CD4-positive, alpha-beta T cell treated with Interleukin-6 for 4 hours (primary cell): Measurements from ENCODE around the gene ALKAL2.

Experiments used
- DNase-seq: peaks from one replicate; pipeline ENCODE4 v3.0.0-alpha.2; 2020; ENCODE audit warnings: mixed read lengths

Gene ALKAL2

DNA sequence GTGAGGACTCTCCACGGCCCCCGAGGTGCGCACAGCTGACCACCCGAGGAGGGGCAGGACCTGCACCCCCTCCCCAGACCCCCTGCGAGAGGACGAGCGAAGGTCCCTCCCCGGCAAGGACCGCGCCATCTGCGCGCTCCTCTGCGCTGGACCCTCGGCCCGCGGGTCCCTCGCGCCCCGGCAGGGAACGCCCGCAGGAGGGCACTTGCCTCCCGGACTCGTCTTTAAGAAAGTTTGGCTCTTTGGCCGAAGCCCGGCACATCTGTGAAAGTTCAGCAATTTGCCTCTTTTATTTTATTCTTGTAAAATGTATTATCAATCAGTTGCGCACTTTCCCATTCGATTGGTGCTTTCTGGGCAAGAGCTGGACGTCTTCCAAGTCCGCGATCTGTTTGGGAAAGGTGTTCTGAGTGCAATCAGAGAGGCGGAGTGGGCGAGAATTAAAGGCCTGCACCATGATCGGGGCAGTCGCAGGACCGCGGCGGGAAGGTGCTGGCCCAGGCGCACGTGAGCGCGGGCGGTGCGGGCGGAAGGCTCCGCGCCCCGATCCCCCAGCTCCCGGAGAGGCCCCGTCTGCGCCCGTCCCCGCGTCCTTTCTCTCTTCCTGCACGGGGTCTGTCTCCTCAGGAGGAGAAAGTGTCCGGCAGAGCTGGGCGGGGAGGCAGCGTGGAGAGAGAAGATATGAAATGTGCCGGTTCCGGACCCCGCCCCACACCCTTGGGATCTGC lies 1.6 kb upstream of the ALKAL2 start:
- DNase-seq: no peak

DNA sequence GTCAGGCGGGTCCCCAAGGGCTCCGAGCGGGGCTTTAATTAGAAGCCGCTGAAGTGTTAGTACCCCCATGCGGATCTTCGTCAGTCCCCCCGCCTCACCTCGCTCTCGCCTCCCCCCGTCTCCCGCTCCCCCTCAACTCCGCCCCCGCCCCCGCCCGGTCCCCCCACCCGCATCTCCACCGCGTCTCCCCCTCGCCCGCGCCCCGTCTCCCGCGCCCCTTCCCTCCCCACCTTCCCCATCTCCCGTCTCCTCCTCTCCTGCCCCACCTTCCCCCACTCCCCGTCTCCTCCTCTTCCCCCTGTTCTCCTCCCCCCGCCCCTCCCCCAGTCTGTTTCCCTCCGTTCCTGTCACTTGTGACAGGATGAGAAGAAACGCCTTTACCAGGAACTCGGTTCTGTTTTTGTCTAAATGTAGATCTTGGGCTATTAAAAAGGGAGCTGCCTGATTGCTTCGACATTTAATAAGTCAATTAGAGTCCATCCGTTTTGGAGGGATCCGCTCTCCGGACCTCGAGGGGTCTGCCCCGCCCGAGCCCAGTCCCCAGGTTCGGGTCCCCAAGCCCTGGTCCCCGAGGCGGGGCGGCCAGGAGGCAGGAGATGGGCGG lies 969 bp upstream of the ALKAL2 start:
- no peak for DNase-seq

DNA sequence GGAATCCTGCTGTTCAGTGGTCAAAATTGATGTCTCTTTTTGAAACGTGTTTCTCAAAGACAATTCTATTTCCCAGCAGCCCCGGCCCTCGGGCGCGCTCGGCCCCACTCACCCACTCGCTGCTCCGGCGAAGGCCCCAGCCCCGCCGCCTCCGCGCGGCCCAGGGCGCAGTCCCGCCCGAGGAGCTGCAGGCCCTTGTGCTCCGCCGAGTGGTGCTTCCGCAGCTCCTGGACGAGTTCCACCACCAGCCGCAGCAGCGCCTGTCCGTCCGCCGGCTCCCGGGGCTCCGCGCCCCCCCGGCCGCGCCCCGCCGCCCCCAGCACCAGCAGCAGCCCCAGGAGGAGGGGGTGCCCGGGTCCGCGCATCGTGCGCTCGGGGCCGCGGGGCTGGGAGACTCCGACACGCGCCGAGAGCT lies 413 bp downstream of the ALKAL2 start:
- no peak for DNase-seq

DNA sequence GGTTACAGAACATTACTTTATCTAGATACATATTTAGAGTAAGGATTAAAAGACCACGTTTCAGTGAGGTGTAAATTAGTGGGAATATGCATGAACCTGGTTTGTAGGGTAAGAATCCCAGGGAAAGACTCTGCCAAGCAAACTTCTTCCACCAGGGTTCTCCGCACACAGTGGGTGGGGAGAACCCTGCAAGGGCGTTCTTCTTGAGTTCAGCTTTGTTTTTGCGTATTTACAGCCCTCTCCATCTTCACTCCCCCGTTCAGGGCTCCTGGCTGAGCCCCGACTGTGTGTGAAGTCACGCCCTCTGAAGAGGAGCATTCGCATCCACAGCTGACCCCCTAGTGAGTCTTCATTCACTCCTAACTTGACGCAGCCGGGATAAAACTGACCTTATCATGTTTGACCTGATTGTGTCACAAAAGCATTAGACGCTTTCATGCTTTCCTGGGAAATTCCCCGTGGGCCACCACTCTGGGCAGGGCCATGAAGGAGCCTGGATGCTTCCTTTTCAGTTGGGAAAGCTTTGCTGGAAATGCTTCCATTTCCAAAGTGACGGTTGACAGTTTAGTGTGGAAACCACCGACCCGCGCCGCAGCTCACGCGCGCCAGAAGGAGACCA lies 1.0 kb downstream of the ALKAL2 start:
- DNase-seq: no peak

DNA sequence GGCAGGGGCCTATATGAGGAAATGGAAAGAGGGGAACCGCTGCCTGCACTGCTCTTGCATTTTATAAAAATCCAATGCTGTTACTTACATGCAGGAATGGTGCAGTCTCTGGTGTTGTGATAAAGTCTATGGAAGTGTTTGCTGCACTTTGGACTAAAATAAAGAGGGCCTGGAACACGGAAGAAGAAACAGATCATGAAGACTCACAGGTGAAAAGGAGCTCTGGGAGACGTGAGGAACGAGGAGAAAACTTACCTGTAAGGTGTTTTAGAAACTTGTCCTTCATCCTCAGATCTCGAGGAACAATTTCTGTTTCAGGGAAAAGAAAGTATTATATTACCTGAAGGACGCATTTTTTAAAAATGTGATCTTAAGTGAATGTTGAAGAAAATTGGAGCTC lies 1.9 kb downstream of the ALKAL2 start:
- no peak for DNase-seq

DNA sequence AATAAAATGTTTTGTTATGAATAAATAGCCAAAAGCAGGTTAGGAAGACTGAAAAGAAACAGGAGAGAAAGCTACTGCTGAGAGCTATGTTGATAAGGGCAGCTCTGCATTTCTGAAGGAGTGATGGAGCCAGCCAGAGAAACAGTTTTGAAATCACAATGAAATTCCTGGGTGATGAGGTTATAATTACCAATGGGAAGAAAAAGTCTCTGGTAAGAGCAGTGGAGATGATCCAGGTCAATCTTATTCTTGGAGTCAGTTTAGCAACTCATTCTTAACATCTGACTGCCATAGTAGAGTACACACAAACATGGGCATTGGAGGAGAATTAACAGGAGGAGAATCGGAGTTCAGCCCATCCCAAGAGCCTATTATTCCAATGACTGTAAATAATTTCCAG lies 2.4 kb downstream of the ALKAL2 start:
- DNase-seq: no peak

DNA sequence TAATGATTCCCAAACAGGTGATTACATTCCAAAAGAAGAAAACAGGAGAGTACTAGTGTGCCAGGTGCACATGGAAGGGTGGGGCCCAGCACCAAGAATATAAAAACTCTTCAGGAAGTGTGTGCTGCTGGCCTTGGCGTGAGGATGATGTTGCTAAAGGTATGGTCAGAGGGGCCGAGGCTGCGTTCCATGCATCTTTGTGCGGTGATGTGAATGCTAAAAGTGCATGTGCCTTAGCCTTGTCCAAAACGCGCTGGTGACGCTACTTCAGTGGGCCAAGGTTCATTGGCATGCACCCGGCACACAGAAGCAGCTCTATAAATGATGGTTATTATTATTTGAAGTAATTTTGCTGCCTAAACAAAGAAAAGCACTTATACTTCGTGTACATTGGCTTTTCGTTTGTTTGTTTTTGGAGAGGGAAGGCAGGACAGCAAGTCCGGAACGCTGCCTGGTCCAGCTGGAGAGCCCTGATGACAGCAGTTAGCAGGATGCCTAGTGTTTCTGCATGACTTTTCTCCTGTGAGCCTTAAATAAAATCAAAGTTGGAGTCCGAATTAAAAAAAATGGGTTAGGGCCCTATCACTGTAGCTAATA lies 2.9 kb downstream of the ALKAL2 start:
- no peak for DNase-seq

DNA sequence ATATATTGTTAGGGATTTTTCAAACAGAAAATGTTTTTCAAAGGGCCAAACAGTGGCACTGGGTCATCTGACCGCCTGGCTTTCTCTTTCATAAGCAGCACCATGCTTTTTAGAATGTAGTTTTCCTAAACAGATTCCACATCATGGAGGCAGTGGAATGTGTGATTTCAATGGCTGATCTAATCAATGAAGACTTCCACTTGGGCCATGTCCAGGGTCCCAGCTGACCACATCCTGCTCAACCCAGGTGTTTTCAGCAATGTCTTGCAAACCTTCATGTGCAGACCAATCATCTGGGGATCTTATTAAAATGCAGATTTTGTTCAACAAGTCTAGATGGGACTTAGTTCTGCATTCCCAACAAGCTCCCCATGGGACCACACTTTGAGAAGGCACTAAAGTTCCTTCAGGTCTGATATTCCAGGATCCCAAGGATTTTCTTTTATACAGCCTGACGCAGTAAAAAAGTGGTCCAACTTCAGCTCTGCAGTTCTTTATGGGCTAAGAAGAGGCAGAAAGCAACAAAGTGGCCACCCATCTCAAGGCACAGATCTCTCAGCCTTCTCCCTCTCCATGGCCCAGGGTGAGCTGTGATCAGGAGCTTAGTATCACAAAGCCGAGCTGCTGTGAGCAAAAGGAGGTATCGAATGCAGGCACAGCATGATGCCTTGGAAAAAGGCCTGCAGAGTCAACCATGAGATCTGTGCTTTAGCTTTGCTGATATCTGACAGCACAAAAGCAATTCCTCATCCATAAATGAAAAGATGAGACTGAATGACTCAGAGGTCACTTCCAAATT lies 3.7 kb downstream of the ALKAL2 start:
- no peak for DNase-seq

DNA sequence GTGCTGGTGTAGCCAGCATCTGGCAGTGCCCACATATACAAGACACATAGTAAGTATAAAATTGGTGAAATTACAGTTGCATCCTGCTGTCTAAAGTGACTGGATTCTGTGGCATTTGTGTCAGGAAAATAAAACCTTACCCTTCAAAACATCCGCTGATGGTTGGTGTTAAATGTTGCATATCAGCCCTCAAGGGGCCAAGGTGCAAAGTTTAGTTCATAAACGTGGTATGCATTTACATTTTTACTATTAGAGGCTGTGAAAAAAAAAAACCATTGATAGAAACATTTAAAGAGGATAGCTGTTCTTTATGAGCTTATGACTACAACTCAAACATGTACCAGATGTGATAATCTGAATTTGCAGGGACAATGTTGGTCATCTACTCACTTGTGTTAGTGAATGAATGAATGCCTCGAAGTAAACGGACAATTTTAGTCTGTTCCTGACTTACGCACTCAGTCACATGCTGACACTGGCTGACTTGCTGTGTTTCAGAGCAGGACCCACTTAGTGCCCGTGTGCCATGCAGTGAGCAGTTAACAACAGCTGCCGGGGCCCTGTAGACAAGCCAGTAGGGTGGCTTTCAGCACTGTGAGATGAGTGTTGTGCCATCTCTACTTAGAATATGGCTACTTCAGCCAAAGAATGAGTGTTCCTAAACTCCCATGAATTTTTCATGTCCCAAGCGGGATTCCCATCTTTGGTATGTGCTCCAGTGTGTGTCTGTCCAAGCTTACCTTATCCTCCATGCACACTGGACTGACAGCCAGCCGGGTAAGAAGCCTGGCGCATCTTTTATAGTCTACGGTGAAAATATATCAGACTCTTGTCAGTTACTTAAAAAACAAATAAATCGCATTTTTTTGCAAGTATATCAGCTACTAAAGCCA lies 5.3 kb downstream of the ALKAL2 start:
- DNase-seq: no peak

DNA sequence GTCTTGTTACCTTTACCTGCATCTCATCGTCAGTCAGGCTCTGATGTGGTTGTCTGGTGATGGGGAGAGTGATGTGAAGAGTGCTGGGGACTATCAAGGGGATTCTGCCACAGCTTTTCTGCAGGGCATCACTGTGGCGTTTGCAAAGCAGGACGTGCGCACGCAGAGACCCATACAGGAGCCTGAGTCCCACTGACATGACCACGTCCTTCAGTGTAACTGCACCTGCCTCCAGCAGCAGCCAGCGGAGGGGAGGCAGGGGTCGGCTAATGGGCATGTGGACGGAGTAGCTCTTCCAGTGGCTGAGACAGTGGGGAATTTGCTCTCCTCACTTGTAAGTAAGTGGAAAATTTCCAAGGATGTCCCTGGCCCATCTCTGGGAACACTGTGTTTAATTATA lies 6.5 kb downstream of the ALKAL2 start:
- DNase-seq: no peak

DNA sequence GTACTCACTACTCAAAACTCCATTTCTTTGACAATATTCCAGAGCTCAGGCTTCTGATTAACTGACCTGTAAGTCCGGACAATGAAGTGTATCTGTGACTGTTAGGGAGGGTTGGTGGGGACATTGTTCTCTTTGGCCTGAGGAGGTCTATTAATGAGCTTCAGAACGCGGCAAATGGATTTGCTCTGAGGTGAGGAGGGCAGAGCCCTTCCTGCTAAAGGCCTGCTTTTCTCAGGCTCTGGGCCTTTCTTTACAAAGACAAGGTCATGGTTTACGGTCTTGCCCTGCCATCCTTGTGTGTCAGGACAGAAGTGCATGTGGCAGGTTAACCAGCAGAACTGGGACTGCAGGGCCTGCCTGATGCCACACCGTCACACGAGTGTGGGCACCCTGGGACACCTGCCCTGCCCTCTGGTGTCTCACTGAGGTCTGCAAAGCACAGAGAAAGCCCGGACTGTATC lies 7.2 kb downstream of the ALKAL2 start:
- DNase-seq: no peak

DNA sequence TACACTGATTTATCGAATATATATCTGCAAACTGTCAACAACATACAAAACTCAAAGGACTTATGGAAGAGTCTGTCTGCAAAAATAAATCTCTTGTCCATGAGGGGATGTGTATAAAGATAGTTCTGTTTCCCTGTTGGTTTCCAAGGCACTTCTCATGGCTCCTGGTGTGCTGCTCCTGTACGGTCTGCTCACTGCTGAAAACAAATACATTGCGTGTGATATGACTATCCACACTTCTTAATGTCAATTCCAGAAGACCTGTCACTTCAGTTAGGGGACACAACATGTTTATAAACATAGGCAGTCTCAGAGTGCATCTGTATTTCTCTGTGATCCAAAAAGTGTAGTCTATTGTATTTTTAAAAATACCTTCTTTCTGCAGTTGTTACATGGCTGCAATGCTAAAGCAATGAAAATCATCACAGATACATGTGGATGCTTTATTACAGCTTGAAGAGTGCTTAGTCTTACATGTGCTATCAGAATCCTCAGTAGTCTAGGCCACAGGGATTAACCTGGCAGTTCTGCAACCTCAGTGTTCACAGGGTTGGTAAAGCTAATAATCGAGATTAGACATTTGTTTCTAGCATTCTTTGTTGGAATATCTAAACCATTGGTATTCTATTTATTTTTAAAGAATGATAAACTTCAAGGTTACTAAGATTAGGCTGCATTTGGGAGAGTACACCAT lies 7.8 kb downstream of the ALKAL2 start:
- DNase-seq: no peak

DNA sequence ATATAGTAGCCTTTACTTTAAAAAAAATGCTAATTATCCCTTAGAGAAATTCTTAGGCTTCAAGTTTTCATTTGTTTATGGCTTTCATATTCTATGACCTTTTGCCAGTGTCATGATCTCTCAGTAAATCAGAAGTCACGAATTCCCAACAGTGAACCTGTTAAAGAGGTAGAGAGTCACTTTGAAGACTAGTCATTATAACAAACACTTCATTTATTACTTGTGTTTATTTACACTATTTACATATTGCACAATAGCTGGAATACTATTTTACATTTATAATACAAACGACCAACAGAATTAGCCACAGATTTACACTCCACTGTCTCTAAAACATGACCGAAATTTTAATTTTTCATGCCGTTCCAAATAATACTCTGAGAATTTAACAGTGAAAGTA lies 8.5 kb downstream of the ALKAL2 start:
- no peak for DNase-seq

DNA sequence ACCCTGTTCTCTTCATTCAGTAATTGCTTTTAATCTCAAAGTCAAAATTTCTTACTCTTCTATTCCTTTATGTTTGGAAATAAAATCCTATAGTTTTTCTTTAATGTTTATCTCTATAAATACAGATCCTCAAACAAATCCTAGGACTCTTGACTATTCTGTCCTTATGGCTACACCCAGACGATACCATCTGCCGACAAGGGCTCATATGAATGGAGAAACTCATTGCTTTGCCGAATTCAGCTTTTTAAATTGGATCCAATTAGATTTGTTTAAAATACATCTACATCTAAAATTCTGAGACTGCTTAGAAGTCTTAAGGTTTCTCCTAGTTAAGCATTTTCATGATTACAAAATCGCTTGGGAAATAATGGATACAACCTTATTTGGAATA lies 9.0 kb downstream of the ALKAL2 start:
- no peak for DNase-seq

DNA sequence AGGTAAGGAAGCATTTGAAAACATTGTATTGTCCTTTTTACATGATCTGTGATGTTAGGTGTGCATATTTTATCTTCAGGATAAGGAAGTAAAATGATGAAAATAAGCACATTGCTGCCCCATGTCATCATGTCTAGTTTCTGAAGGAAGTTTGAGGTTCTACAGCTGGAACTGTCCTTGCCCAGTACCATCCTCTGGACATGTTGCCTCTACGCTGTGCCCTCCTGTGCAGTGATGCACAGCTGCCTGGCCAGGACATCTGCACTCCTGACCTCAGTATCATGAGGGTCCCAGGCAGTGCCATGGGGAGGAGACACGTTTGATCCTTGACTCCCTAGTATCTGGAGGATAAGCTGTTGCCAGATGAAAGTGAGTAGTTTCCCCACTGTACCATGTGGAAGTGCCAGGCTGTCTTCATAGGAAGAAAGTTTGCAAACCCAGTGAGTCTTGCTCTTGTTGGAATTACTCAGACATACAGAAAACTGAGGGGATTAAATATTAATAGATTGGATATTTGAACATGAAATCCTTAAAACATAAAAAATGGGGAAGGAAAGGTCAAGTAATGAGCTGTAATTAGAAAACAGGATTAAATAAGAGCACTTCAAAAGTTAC lies 9.5 kb downstream of the ALKAL2 start:
- DNase-seq: no peak

DNA sequence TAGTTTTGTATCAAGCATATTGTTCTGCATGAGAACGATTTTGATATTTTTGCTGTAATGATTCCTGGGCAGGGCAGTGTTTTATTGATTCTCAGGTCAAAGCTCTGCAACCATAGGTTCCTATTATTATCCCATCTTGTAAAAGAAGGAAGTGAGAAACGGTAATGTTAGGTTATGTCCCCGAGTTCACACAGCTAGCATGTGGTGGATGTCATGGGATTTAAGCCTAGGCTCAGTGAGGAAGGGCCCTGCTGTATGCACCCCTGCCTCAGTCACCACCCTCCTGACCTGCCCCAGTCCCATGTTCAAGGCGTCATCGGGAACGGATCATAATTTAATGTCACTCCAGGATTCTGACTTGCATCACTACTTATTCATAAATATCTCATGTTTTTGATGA lies 12.4 kb downstream of the ALKAL2 start:
- no peak for DNase-seq

DNA sequence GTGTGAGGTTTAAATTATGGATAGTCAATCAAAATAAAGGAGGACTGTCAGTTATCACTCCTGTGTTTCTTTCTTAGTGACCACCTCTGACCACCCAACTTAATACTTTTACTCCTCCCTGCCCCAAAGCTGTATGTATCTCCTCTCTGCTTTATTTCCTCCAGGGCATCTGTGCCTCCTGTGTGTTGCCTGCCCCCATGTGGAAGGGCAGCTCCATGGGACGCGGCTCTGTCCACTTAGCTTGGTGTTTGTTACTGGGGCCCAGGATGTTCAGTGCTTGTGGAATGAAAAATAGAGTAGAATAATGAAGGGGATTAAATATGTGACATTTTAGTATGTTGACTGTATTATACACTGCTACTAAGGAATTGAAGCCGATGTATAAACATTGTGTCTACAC lies 13.4 kb downstream of the ALKAL2 start:
- no peak for DNase-seq

DNA sequence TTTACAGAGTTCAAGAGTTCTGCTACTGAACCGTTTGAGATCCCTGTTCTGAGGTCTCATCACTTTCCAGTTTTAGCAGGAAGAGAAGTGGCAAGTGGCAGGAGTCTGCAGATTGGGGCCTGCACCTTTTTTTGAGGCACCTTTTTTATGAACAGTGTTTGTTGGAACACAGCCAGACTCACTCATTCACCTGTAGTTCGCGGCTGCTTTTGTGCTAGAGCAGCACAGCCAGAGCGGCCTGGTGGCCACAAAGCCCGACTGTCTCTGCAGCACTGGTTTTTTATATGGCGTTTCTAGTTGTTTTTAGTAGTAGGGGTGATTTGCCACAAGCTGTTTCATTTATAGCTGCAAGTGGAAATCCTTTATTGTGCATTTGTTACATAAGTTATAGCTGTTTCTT lies 14.6 kb downstream of the ALKAL2 start:
- DNase-seq: no peak

DNA sequence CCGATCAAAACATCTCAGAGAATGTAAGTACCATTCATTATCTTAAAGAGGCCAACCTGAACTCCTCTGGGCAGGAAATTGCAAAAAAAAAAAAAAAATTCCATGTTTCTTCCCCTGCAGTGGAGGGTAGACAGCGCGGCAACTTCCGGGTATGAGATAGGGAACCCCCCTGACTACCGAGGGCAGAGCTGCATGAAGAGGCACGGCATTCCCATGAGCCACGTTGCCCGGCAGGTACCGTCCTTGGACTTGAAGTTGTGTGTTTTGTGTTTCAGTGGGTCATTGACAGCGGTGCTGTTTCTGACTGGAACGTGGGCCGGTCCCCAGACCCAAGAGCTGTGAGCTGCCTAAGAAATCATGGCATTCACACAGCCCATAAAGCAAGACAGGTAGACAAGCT lies 16.0 kb downstream of the ALKAL2 start:
- DNase-seq: no peak

DNA sequence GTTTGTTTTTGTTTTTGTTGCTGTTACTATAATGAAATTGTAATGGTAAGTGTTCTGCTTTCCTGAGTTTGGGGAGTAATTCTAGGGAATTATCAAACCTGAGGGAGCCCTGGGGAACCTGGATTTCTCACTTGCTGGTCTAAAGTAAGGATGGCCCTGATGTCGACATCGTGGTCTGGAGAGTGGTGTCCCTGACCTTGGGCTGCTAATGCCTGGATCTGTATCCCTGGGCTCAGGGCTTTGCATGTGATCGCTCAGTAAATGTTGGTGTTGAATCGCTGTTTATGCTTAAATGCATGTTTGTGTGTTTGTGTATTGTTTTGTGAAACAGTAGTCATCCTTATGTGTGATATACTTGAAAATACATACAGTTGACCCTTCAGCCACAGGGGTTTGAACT lies 17.0 kb downstream of the ALKAL2 start:
- no peak for DNase-seq
